ENCODE data around the gene S100P. TPM values are rescaled to one million over a fixed set of nuclear protein-coding genes. Genes with fewer than 3 reads are reported as not detected.

S100P gene
- total RNA-seq, 4 donors from 2014 or later: not detected

DNA sequence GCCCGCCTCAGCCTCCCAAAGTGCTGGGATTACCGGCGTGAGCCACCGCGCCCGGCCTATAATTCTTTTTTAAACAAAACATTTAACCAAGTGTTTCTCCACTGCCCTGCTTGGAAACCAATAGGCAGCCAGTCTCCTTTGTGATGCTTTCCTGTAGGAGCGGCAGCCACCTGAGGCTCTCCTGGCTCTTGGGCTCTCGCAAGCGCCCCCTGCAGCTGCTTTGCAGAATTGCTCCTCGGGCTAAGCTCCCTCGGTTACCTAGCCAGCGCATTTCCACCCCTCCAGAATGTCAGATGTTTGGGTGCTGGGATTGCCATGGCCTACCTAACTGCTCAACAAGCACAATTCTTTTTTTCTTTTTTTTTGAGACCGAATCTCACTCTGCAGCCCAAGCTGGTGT, 7.7 kb downstream of the S100P start:
- WGBS, 2 donors: 83 to 84% methylated on average over 13 of the region's 13 CpGs

DNA sequence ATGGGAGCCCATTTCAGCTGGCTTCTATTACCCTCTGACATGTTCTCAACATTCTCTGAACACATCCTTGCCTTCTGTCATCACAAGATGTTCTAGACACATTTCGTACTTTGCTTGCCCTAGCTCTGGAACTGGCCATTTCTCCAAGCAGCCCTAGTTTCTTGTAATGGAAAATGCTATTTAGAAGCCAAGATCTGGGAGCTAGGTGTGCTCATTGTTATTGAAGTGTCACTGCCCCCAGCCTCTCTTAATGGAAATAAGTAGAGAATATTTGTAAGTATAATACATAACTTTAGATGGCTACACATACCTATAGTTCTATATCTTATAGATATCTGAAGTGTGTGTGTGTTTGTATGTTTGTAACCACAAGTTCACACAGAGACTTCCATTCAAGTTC, 9.1 kb downstream of the S100P start:
- 0% methylated on average over 1 of the region's 1 CpG for WGBS, 2 donors
- H3K9me3 ChIP-seq: no peaks in the 10 kb centered on the region
- peaks cover 0 to 35% (median 10%) of the 10 kb centered on the region in 4 donors for H3K4me1 ChIP-seq
- TF ChIP-seq EP300 (IDR thresholded peaks at IDR 0.05) (no peak), POLR2A (IDR thresholded peaks at IDR 0.05) (no peak)
- TF ChIP-seq, protein P1, sequence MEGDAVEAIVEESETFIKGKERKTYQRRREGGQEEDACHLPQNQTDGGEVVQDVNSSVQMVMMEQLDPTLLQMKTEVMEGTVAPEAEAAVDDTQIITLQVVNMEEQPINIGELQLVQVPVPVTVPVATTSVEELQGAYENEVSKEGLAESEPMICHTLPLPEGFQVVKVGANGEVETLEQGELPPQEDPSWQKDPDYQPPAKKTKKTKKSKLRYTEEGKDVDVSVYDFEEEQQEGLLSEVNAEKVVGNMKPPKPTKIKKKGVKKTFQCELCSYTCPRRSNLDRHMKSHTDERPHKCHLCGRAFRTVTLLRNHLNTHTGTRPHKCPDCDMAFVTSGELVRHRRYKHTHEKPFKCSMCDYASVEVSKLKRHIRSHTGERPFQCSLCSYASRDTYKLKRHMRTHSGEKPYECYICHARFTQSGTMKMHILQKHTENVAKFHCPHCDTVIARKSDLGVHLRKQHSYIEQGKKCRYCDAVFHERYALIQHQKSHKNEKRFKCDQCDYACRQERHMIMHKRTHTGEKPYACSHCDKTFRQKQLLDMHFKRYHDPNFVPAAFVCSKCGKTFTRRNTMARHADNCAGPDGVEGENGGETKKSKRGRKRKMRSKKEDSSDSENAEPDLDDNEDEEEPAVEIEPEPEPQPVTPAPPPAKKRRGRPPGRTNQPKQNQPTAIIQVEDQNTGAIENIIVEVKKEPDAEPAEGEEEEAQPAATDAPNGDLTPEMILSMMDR (IDR thresholded peaks at IDR 0.05): no peak
- no peak overlapping the region for H3K4me3 ChIP-seq
- H3K27me3 ChIP-seq: no peaks in the 10 kb centered on the region
- DNase-seq (ENCODE audit: low spot score in 2 of 2): no peak
- no peak overlapping the region for H3K27ac ChIP-seq
- H3K36me3 ChIP-seq: peaks cover 0 to 48% (median 0%) of the 10 kb centered on the region in 3 donors

More for the DNA sequence above, 7.7 kb downstream of the S100P start:
- Histone ChIP-seq H3K4me1 (peaks cover 0 to 21% (median 0%) of the 10 kb centered on the region in 4 donors), H3K4me3 (no peak overlapping the region), H3K36me3 (peaks cover 0 to 42% (median 0%) of the 10 kb centered on the region in 3 donors), H3K27me3 (no peaks in the 10 kb centered on the region), H3K9me3 (no peaks in the 10 kb centered on the region), H3K27ac (no peak overlapping the region)
- TF ChIP-seq POLR2A (IDR thresholded peaks at IDR 0.05): no peak
- no peak for DNase-seq (ENCODE audit: low spot score in 2 of 2)

DNA sequence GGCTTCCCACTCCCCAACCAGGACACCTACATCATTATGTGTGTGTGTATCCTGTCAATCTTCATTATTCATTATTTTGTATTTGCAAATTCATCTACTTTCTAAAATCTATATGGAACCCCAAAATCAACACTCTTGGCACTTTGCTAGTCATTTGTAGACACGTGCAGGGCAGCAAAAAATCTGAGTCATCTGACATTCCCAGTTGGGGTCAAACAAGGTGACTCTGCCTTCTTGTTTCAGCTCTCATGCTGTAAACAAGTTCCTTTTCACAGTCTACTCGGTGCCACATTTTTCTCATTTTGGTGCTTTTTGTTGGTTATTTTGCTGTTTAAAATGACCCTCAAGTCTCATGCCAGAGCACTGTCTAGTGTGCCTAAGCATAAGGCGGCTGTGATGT, 10.1 kb downstream of the S100P start:
- 49 to 52% methylated on average over 3 of the region's 3 CpGs for WGBS, 2 donors
- H3K4me1 ChIP-seq: peaks cover 0 to 45% (median 14%) of the 10 kb centered on the region in 4 donors

DNA sequence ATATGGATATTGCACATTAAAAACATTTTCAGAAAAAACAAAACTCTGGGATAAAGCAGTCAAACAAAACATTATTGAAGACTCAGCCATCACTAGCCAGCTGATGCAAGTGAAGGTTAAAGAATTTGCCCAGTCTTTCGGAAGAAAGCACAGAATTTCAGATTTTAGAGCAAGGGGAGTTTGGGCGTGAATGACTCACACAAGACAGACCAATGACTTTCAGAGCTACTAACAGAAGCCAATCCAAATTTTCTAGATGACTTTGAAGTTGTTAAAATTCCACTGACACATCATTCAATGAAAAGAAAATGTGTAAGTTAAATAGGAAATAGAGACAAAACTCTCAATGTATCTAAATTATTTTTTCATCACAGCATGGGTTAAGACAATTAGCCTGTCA, 12.0 kb downstream of the S100P start:
- peaks cover 0 to 32% (median 0%) of the 10 kb centered on the region in 3 donors for H3K36me3 ChIP-seq
- no peaks in the 10 kb centered on the region for H3K9me3 ChIP-seq
- no peaks in the 10 kb centered on the region for H3K27me3 ChIP-seq
- no peak for DNase-seq (ENCODE audit: low spot score in 2 of 2)
- H3K4me1 ChIP-seq: peaks cover 0 to 54% (median 17%) of the 10 kb centered on the region in 4 donors
- TF ChIP-seq, protein P1 (IDR thresholded peaks at IDR 0.05): no peak
- TF ChIP-seq POLR2A (IDR thresholded peaks at IDR 0.05): no peak
- TF ChIP-seq EP300 (IDR thresholded peaks at IDR 0.05): no peak
- no peak overlapping the region for H3K4me3 ChIP-seq
- H3K27ac ChIP-seq: no peak overlapping the region
- 68 to 71% methylated on average over 2 of the region's 2 CpGs for WGBS, 2 donors

More for the DNA sequence above, 10.1 kb downstream of the S100P start:
- TF ChIP-seq, protein P1 (IDR thresholded peaks at IDR 0.05): no peak
- TF ChIP-seq EP300 (IDR thresholded peaks at IDR 0.05): no peak
- no peak for DNase-seq (ENCODE audit: low spot score in 2 of 2)
- H3K36me3 ChIP-seq: peaks cover 0 to 49% (median 0%) of the 10 kb centered on the region in 3 donors
- H3K27me3 ChIP-seq: no peaks in the 10 kb centered on the region
- H3K27ac ChIP-seq: no peak overlapping the region
- H3K9me3 ChIP-seq: no peaks in the 10 kb centered on the region
- no peak overlapping the region for H3K4me3 ChIP-seq

DNA sequence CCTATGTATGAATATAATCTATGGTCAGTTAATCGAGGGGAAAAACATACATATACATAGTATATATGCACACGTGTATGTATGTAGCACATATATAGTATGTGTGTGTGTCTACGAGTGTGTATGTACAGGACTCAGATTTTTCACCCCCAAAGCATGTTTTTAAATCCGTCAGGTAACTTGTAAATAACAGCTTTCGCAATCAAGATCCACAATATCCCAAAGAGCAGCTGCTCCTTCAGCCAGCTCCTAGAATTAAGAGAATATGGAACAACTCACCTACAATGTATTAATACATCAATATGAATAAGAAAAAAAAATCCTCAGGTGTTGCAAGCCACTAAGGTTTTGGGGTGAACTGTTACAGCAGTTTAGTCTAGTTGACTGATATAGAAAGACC, 12.5 kb downstream of the S100P start:
- H3K27me3 ChIP-seq: no peaks in the 10 kb centered on the region
- no peak overlapping the region for H3K4me3 ChIP-seq
- WGBS, 2 donors: 90 to 93% methylated on average over 5 of the region's 5 CpGs
- peaks cover 0 to 55% (median 17%) of the 10 kb centered on the region in 4 donors for H3K4me1 ChIP-seq
- TF ChIP-seq, protein P1 (IDR thresholded peaks at IDR 0.05): no peak
- TF ChIP-seq POLR2A (IDR thresholded peaks at IDR 0.05): no peak
- no peak for TF ChIP-seq EP300 (IDR thresholded peaks at IDR 0.05)
- no peak for DNase-seq (ENCODE audit: low spot score in 2 of 2)
- H3K36me3 ChIP-seq: peaks cover 0 to 30% (median 0%) of the 10 kb centered on the region in 3 donors
- no peaks in the 10 kb centered on the region for H3K9me3 ChIP-seq
- no peak overlapping the region for H3K27ac ChIP-seq

Data from tibial nerve (tissue), 4 donors.